ENCODE measurements around the gene RAD51B. TPM values are rescaled to one million over a fixed set of nuclear protein-coding genes. Genes with fewer than 3 reads are reported as not detected.

The RAD51B gene
- total RNA-seq, 6 experiments from 2014 or later: 2.7 to 5.8 (median 4.3) TPM

DNA sequence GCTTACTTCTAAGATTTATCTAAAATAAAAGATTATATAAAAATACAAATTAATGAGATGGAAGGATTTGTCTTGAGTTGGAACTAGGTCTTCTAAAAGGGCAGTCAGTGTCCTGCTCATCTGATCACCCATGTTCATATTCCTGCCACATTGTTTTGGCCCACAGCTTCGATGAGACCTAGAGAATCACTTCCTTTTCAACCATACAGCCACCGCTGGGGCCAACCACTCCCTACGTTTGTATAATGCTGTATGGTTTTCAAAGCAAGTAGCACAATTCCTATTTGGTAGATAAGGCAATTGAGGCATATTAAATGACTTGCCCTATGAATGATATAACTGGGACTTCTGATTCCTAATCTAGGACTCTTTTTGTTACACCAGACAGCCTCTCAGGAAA, 723.9 kb downstream of the RAD51B start:
- 87% methylated on average over 3 of the region's 3 CpGs for WGBS (ENCODE audit: insufficient coverage, low coverage, low lambda C conversion rate, missing lambda C conversion rate)
- TF ChIP-seq POLR2A (IDR thresholded peaks at IDR 0.05) (no peak), CTCF (IDR thresholded peaks at IDR 0.05) (no peak)
- Histone ChIP-seq H3K4me3 (no peak overlapping the region), H3K27ac (no peak overlapping the region), H3K27me3 (no peaks in the 10 kb centered on the region), H3K9me3 (no peaks in the 10 kb centered on the region), H3K4me1 (peaks cover 0 to 14% (median 5%) of the 10 kb centered on the region in 4 donors), H3K36me3 (no peaks in the 10 kb centered on the region)
- DNase-seq: no peak
- intact Hi-C loops (cut with DNase I): no loop called here
- no peak for ATAC-seq

GRCh38 chr14:68544081-68544892, 724.7 kb downstream of the RAD51B start:
- TF ChIP-seq CTCF (IDR thresholded peaks at IDR 0.05): no peak
- no peak for TF ChIP-seq POLR2A (IDR thresholded peaks at IDR 0.05)

DNA sequence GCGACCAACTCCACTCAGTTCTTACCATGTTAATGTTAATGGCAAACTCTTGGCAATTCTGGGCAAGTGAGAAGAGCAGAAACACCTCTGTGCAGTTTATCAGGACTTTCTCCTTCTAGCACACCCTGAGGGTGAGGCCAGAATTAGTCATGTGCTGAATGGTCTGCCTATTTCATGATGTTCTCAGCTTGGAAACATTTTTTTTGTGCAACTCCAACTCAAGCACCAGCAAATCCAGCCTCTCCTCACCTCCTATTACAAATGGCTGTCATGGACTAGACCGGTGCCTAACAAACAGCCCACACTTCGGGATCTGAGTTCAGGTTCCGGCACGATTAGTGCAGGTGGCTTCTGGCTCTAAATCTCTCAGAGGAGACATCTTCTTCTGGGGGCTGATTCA, 727.3 kb downstream of the RAD51B start:
- DNase-seq (no peak), ATAC-seq (no peak)
- Histone ChIP-seq H3K27me3 (no peaks in the 10 kb centered on the region), H3K27ac (peak overlapping the region in 2 of 3 donors; percentile 24 to 40), H3K4me1 (peaks cover 0 to 22% (median 7%) of the 10 kb centered on the region in 4 donors), H3K36me3 (no peaks in the 10 kb centered on the region), H3K9me3 (no peaks in the 10 kb centered on the region), H3K4me3 (no peak overlapping the region)
- intact Hi-C loops (cut with DNase I): no loop called here
- WGBS (ENCODE audit: insufficient coverage, low coverage, low lambda C conversion rate, missing lambda C conversion rate): 97% methylated on average over 5 of the region's 5 CpGs
- no peak for TF ChIP-seq CTCF (IDR thresholded peaks at IDR 0.05)
- TF ChIP-seq POLR2A (IDR thresholded peaks at IDR 0.05): no peak

More at GRCh38 chr14:68544081-68544892, 724.7 kb downstream of the RAD51B start:
- DNase-seq (peak in 1 of 3 donors; percentile 76), ATAC-seq (peak; percentile 68 to 87 (median 76))
- 62% methylated on average over 5 of the region's 5 CpGs for WGBS (ENCODE audit: insufficient coverage, low coverage, low lambda C conversion rate, missing lambda C conversion rate)
- H3K27me3 ChIP-seq: no peaks in the 10 kb centered on the region
- H3K27ac ChIP-seq: peak overlapping the region in 2 of 3 donors; percentile 37 to 55
- peaks cover 0 to 14% (median 5%) of the 10 kb centered on the region in 4 donors for H3K4me1 ChIP-seq
- no peaks in the 10 kb centered on the region for H3K36me3 ChIP-seq
- H3K9me3 ChIP-seq: no peaks in the 10 kb centered on the region
- H3K4me3 ChIP-seq: no peak overlapping the region
- intact Hi-C loops (cut with DNase I): no loop called here

DNA sequence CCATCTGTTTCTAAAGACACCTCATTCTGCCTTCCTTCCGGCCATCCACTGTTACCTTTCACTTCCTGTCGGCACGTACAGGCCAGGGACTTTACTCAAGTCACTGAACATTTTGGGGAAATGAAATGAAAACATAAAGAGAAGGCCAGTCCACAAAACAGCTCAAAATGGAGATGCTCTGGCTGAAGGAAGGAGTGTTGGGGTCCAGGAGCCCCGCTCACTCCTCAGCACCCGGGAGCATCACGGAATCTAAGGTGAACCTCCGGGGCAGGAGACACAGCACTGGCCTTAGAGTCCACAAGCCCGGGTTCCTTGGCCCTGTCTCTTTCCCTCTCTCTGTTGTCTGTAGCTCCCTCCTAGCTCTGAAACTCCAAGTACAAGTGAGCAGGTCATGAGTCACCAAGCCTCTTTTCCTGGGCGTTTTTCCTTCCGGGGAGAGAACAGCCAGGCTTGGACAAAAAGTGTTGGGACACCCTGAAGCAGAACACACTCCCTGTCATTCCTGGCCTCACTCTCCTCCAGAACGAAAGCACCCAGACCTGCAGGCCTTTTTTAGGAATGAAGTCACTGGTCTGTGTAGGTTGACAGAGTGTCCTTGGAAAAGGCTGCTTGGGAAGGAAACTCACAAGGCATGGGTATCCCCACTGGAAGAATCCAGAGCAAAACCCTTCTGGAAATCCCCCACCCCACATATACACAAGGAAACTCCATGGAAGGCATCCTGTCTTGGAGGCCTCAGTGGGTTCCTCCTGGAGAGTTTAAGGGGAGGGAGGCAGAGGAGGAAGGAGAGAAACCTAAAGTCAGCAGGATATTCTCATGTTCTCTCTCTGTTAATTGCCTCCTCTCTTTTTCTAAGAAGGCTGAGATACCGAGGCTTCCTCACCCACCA, 728.0 kb downstream of the RAD51B start:
- intact Hi-C loops (cut with DNase I): no loop called here
- no peaks in the 10 kb centered on the region for H3K36me3 ChIP-seq
- DNase-seq (no peak), ATAC-seq (peak in 2 of 4 donors; percentile 6 to 7)
- TF ChIP-seq CTCF (IDR thresholded peaks at IDR 0.05) (no peak), POLR2A (IDR thresholded peaks at IDR 0.05) (no peak)
- no peak overlapping the region for H3K4me3 ChIP-seq
- H3K27me3 ChIP-seq: no peaks in the 10 kb centered on the region
- H3K9me3 ChIP-seq: no peaks in the 10 kb centered on the region
- 73% methylated on average over 11 of the region's 12 CpGs for WGBS (ENCODE audit: insufficient coverage, low coverage, low lambda C conversion rate, missing lambda C conversion rate)
- H3K4me1 ChIP-seq: peaks cover 0 to 22% (median 7%) of the 10 kb centered on the region in 4 donors
- peak overlapping the region; percentile 18 to 40 (median 30) for H3K27ac ChIP-seq
